H4 (cell line): ENCODE results near the gene NPRL2. TPM values are rescaled to one million over a fixed set of nuclear protein-coding genes. Genes with fewer than 3 reads are reported as not detected.

ENCODE experiments used
- DNase-seq: peaks from one replicate; pipeline ENCODE4 v3.0.0-alpha.2; 2015; ENCODE audit warnings: low spot score
- total RNA-seq: library from RNA; depleted of rRNA; stranded (reverse); fragments of >200 nt; shearing (Covaris generic); gene quantifications from 2 replicates; pipeline ENCODE4 v1.2.3, GENCODE V29; 2014; rRNA removed

Gene NPRL2
- total RNA-seq, 1 experiment from 2014 or later, result 18.2 TPM

DNA sequence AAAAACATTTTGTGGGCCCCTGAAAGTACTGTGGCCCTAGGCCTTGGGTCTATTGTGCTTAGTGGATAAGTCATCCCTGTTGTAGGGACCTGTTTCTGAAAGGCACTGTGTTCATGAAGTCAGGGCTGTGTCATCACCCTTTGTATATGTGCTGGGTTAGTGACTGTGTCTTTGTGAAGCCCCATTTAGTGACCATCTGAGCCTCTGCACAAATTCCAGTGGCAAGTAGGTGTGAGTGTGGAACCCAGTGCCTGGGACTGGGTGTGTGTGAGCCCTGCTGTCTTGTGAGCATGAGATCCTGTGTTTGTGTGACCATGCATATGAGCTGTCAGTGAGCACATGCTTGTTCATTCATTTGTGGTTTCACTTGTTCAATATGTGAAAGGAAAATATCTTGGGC lies 46.0 kb downstream of the NPRL2 start:
- DNase-seq, result no peak

- DNase-seq, result no peak
Observed at GRCh38 chr3:50303013-50303815, 47.4 kb downstream of the NPRL2 start, which contains the start of gene HYAL1. Gene HYAL1, minus strand, starts transcription at chr3:50303574. Its CDS starts 618 bp downstream, at chr3:50302956.

DNA sequence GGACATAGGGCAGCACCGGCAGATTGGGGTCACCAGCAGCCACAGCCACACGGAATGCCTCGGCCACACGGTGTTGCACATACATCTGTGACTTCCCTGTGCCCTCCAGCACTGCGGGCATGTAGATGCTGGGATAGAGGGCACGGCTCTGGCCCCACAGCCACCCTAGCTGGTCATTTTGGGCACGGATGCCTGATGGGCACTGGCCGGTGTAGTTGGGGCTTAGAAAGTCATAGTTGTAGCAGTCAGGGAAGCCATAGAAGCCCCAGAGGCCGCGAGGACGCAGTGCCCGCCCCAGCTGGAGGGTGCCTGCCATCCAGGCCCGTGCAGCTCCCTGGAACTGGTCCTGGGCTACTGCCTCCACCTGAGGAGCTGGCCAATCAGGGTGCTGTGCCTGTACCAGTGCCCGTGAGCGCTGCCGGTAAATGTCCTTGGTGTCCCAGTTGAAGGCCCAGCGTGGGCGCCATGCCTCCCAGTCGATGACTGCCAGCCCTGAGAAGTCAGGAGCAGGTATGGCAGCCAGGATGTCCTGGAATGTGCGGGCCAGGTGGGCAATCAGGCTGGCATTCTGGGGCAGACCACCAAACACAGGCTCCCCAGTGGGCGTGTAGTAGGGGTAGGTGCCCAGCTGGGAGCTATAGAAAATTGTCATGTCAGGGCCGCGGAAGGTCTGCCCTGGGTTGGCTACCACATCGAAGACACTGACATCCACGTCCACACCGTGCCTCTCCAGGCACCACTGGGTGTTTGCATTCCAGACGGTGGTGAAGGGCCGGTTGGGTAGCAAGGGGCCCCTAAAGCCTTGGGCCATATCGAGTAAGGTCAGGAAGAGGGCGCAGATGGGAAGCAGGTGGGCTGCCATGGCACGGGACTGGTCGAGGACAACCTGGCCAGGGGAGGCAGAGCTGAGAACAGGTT lies 48.2 kb downstream of the NPRL2 start:
- DNase-seq, result no peak

- DNase-seq, result no peak
Observed at GRCh38 chr3:50300681-50301254, 49.8 kb downstream of the NPRL2 start.

GRCh38 chr3:50299929-50300680 lies 50.5 kb downstream of the NPRL2 start:
- no peak for DNase-seq

DNA sequence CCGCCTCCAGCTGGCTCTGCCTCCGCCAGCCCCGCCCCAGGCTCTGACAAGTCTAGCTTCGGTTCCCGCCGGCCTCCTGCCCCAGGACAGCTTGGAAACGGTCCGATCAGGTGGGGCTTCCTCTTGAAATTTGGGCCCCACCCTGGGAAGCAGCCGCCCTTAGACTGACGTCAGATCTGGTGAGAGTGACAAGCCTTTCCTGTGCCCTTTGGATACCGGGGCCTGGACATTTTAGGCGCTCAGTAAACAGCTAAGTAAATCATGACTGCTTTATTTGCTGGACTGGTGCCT lies 51.0 kb downstream of the NPRL2 start:
- DNase-seq, result no peak

- DNase-seq, result peak; percentile 91
Observed at GRCh38 chr3:50298836-50299637, 51.5 kb downstream of the NPRL2 start, which contains the start of the genes HYAL3 and NAA80. Gene HYAL3, minus strand, starts transcription at chr3:50299405. Its CDS starts 3,803 bp downstream, at chr3:50295602. Gene NAA80, minus strand, starts transcription at chr3:50299405. Its CDS starts 1,942 bp downstream, at chr3:50297463.

DNA sequence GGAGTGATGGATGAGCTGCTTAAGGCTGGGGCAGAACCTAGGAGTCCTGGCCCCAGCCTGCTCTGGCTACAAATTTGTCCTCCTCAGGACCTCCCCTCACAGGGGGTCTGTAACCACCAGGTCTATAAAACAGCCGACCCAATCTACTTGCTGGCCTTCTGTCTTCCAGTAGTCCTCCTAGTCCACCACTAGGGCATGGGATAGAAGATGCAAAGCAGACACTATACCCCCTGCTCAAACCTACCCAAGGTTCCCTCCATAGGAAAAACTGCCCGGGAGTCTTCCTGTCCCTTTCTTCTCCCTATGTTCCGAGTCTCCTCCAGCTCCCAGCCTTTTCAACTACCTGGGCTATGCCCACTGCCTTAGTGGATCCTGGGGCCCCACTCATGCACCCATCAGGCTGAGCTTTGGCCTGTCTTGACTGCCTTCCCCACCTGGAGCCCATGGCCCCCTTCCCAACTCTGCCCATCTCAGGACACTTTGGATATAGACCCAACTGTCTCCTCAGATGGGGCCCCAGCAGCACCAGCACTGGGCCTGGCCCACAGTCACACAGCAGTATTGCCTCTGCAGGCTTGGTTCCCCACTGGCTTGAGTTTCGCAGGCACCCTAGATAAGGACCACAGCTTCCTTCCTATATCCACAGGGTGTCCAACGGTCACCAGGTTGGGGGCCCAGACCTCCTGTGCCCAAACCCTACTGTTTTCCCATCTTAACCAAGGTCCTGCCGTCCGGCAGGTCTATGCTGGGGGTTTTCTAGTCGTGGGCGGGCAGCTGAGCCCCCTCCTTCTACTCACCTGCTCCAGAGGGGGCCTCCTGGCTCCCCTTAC lies 52.5 kb downstream of the NPRL2 start:
- DNase-seq, result no peak

DNA sequence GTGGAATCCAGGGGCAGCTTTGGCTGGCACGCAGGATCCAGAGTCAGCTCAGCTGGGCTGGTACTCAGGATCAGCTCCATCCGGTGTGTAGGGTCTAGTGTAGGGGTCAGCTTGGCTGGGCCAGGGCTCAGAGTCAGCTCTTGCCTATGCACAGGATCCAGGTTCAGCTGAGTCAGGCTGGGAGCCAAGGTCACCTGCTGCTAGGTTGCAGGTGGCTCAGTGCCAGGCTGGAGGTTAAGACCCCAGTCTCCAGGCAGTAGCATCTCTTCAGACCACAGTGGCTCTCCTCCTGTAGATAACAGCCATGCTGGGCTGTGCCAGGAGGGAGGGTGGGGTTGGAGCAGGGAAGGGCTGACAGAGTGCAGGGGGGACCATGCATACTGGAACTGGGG lies 53.2 kb downstream of the NPRL2 start:
- no peak for DNase-seq

Other genes with a start within 250 kb of the NPRL2 start
- 0.33 and 3.8 TPM in 2 replicates for gene SEMA3F, start 195.5 kb downstream of the NPRL2 start, total RNA-seq
- gene GNAT1, start 159.2 kb downstream of the NPRL2 start, total RNA-seq, result not detected in 2 replicates
- not detected in 2 replicates for gene SLC38A3, start 145.5 kb downstream of the NPRL2 start, total RNA-seq
- 127 and 141 TPM in 2 replicates for gene GNAI2, start 114.6 kb downstream of the NPRL2 start, total RNA-seq
- gene SEMA3B, start 81.6 kb downstream of the NPRL2 start, total RNA-seq, result 5.9 and 8.9 TPM in 2 replicates
- gene LSMEM2, start 71.7 kb downstream of the NPRL2 start, total RNA-seq, result not detected in 2 replicates
- 57.5 and 60.5 TPM in 2 replicates for gene IFRD2, start 58.3 kb downstream of the NPRL2 start, total RNA-seq
- 1.3 and 2.8 TPM in 2 replicates for gene HYAL3, start 51.4 kb downstream of the NPRL2 start, total RNA-seq
- 2.4 and 4.6 TPM in 2 replicates for gene NAA80, start 51.4 kb downstream of the NPRL2 start, total RNA-seq
- gene HYAL1, start 47.2 kb downstream of the NPRL2 start, total RNA-seq, result not detected in 2 replicates
- 40.7 and 41.1 TPM in 2 replicates for gene HYAL2, start 28.0 kb downstream of the NPRL2 start, total RNA-seq
- 11.5 and 29.1 TPM in 2 replicates for gene TUSC2, start 22.6 kb downstream of the NPRL2 start, total RNA-seq
- 4.2 and 7.7 TPM in 2 replicates for gene RASSF1, start 9.9 kb downstream of the NPRL2 start, total RNA-seq
- 0.08 TPM in 1 of 2 replicates, not detected in the other for gene ZMYND10, start 5.0 kb downstream of the NPRL2 start, total RNA-seq
- 24.2 and 47.5 TPM in 2 replicates for gene CYB561D2, start 87 bp upstream of the NPRL2 start, total RNA-seq
- gene TMEM115, start 8.7 kb upstream of the NPRL2 start, total RNA-seq, result 21.3 and 22.1 TPM in 2 replicates
- gene CACNA2D2, start 152.9 kb upstream of the NPRL2 start, total RNA-seq, result 0.04 TPM in 1 of 2 replicates, not detected in the other
- gene C3orf18, start 217.0 kb upstream of the NPRL2 start, total RNA-seq, result 0.41 and 0.68 TPM in 2 replicates
- gene HEMK1, start 218.7 kb upstream of the NPRL2 start, total RNA-seq, result 5.6 and 7.3 TPM in 2 replicates